Gastrocnemius medialis (tissue), 4 donors: ENCODE measurements around the gene SNRK. TPM values are rescaled to one million over a fixed set of nuclear protein-coding genes. Genes with fewer than 3 reads are reported as not detected.

Source experiments
- ATAC-seq, 2 donors: fragments of 150-250 bp; one replicate each; pipeline ENCODE4 v1.9.1; 2016
- DNase-seq, 2 donors: peaks; one replicate each; pipeline ENCODE4 v3.0.0-alpha.2; 2019
- H3K27ac ChIP-seq, 4 donors: fragments of 200-600 bp; sonication (generic); 1 replicate in 1 of 4; 2 replicates in 3 of 4; pipeline ENCODE4 v1.5.1; 2016 to 2018; ENCODE audit warnings: mild to moderate bottlenecking in 2 of 4, moderate library complexity in 1 of 4
- H3K27me3 ChIP-seq, 3 donors: fragments of 200-600 bp; sonication (generic) in 2 of 3; 1 replicate in 1 of 3; 2 replicates in 2 of 3; pipeline versions ENCODE4 v1.5.1 to v1.6.0; 2016 to 2019; ENCODE audit warnings: mild to moderate bottlenecking in 1 of 3, moderate library complexity in 1 of 3
- H3K36me3 ChIP-seq, 2 donors: fragments of 200-600 bp; sonication (generic) in 1 of 2; one replicate each; pipeline ENCODE4 v1.5.1; 2017 to 2018
- H3K4me1 ChIP-seq, 2 donors: fragments of 200-600 bp; sonication (generic) in 1 of 2; one replicate each; pipeline ENCODE4 v1.5.1; 2016 to 2017; ENCODE audit warnings: mild to moderate bottlenecking in 2 of 2
- H3K4me3 ChIP-seq, 4 donors: fragments of 200-600 bp; sonication (generic) in 3 of 4; 1 replicate in 1 of 4; 2 replicates in 3 of 4; pipeline ENCODE4 v1.5.1; 2016 to 2019; ENCODE audit warnings: mild to moderate bottlenecking in 2 of 4
- H3K9me3 ChIP-seq, 3 donors: fragments of 200-600 bp; sonication (generic) in 2 of 3; 1 replicate in 1 of 3; 2 replicates in 2 of 3; pipeline ENCODE4 v1.5.1; 2016 to 2019
- CTCF ChIP-seq, 5 experiments: fragments of 450-650 bp in 3 of 5; fragments of 200-600 bp in 2 of 5; sonication (generic) in 2 of 5; IDR thresholded peaks in 4 of 5; conservative IDR thresholded peaks in 1 of 5; 1 replicate in 4 of 5; 2 replicates in 1 of 5; pipeline ENCODE4 v1.5.1; 2016 to 2019; ENCODE audit warnings: antibody characterized with exemption in 5 of 5, mild to moderate bottlenecking in 3 of 5, moderate library complexity in 3 of 5
- POLR2A ChIP-seq, 2 donors: fragments of 450-650 bp; IDR thresholded peaks; one replicate each; pipeline ENCODE4 v1.6.1; 2017; ENCODE audit warnings: antibody characterized with exemption in 2 of 2, mild to moderate bottlenecking in 2 of 2, moderate library complexity in 2 of 2
- in situ Hi-C, 4 donors: fragments of 200-750 bp; cut with MboI; loops; one replicate each; pipeline versions ENCODE4 v1.15.0 to v1.8.0; 2017; ENCODE audit warnings: low sequenced_read_pairs in 4 of 4
- intact Hi-C: fragments of 100-400 bp; cut with DNase I; formaldehyde crosslinking; loops from one replicate; pipeline ENCODE4 v1.15.1; 2023; ENCODE audit warnings: low total_unique reads
- total RNA-seq, 4 donors: library from RNA; depleted of rRNA; stranded (reverse); fragments of >200 nt; gene quantifications; one replicate each; pipeline versions ENCODE4 v1.1.0 to v1.2.3, GENCODE V29; 2016

SNRK gene
- total RNA-seq, 4 donors from 2014 or later, result 18.4 to 29.0 (median 21.9) TPM

GRCh38 chr3:43285644-43286043 is 696 bp upstream of the SNRK start:
- H3K9me3 ChIP-seq, result no peaks in the 10 kb centered on the region
- peak overlapping the region; percentile 50 to 72 (median 61) for H3K4me3 ChIP-seq
- no peak for ATAC-seq
- intact Hi-C loops (loop anchor here (2.0 to 10.0 kb wide), 5 partner anchors 33 to 407 kb away; partner anchors contain the start of genes ABHD5 and POMGNT2), in situ Hi-C loops (loop anchor here in 1 of 4 donors (10.0 kb wide), 1 partner anchor 219 kb away; no protein-coding TSS in a partner anchor)
- no peak for DNase-seq
- peak overlapping the region; percentile 48 to 88 (median 80) for H3K27ac ChIP-seq
- H3K4me1 ChIP-seq, result peaks cover 35 to 45% of the 10 kb centered on the region in 2 donors
- no peak for TF ChIP-seq CTCF (IDR thresholded peaks at IDR 0.05 in 4 of 5, conservative IDR thresholded peaks at IDR 0.05 in 1 of 5)
- TF ChIP-seq POLR2A (IDR thresholded peaks at IDR 0.05), result no peak
- no peaks in the 10 kb centered on the region for H3K27me3 ChIP-seq
- H3K36me3 ChIP-seq, result no peaks in the 10 kb centered on the region

- peak overlapping the region; percentile 53 to 79 (median 72) for H3K4me3 ChIP-seq
- in situ Hi-C loops (loop anchor here in 1 of 4 donors (10.0 kb wide), 1 partner anchor 218 kb away; no protein-coding TSS in a partner anchor), intact Hi-C loops (loop anchor here (2.0 to 10.0 kb wide), 5 partner anchors 32 to 405 kb away; partner anchors contain the start of genes ABHD5 and POMGNT2)
- H3K27me3 ChIP-seq, result no peaks in the 10 kb centered on the region
- H3K36me3 ChIP-seq, result no peaks in the 10 kb centered on the region
- TF ChIP-seq CTCF (IDR thresholded peaks at IDR 0.05 in 4 of 5, conservative IDR thresholded peaks at IDR 0.05 in 1 of 5) (no peak), POLR2A (IDR thresholded peaks at IDR 0.05) (no peak)
- DNase-seq, result no peak
- peak; percentile 64 to 65 for ATAC-seq
- no peaks in the 10 kb centered on the region for H3K9me3 ChIP-seq
- peaks cover 46 to 53% of the 10 kb centered on the region in 2 donors for H3K4me1 ChIP-seq
- H3K27ac ChIP-seq, result peak overlapping the region; percentile 81 to 88 (median 86)
Measured at GRCh38 chr3:43286841-43287499, 630 bp downstream of the SNRK start.

GRCh38 chr3:43287500-43287873 is 1.1 kb downstream of the SNRK start:
- peak overlapping the region; percentile 53 to 79 (median 72) for H3K4me3 ChIP-seq
- in situ Hi-C loops (loop anchor here in 1 of 4 donors (10.0 kb wide), 1 partner anchor 217 kb away; no protein-coding TSS in a partner anchor), intact Hi-C loops (loop anchor here (2.0 to 10.0 kb wide), 5 partner anchors 31 to 405 kb away; partner anchors contain the start of genes ABHD5 and POMGNT2)
- TF ChIP-seq POLR2A (IDR thresholded peaks at IDR 0.05), result no peak
- TF ChIP-seq CTCF (IDR thresholded peaks at IDR 0.05 in 4 of 5, conservative IDR thresholded peaks at IDR 0.05 in 1 of 5), result no peak
- no peaks in the 10 kb centered on the region for H3K27me3 ChIP-seq
- H3K9me3 ChIP-seq, result no peaks in the 10 kb centered on the region
- DNase-seq (no peak), ATAC-seq (no peak)
- H3K36me3 ChIP-seq, result no peaks in the 10 kb centered on the region
- H3K4me1 ChIP-seq, result peaks cover 46 to 58% of the 10 kb centered on the region in 2 donors
- peak overlapping the region; percentile 79 to 88 (median 82) for H3K27ac ChIP-seq

GRCh38 chr3:43288366-43288765 is 2.0 kb downstream of the SNRK start:
- ATAC-seq, result no peak
- Histone ChIP-seq H3K4me1 (peaks cover 52 to 55% of the 10 kb centered on the region in 2 donors), H3K36me3 (no peaks in the 10 kb centered on the region), H3K9me3 (no peaks in the 10 kb centered on the region), H3K27ac (peak overlapping the region; percentile 79 to 88 (median 82)), H3K27me3 (no peaks in the 10 kb centered on the region), H3K4me3 (peak overlapping the region; percentile 53 to 79 (median 72))
- no peak for DNase-seq
- no peak for TF ChIP-seq POLR2A (IDR thresholded peaks at IDR 0.05)
- no peak for TF ChIP-seq CTCF (IDR thresholded peaks at IDR 0.05 in 4 of 5, conservative IDR thresholded peaks at IDR 0.05 in 1 of 5)
- in situ Hi-C loops, result loop anchor here in 1 of 4 donors (10.0 kb wide), 1 partner anchor 216 kb away; no protein-coding TSS in a partner anchor
- intact Hi-C loops, result loop anchor here (5.0 to 10.0 kb wide), 4 partner anchors 76 to 404 kb away; partner anchors contain the start of genes ABHD5 and POMGNT2
